GM19372 (cell line): ENCODE data around the gene HAUS5.

Source experiments
- ATAC-seq: cut with Tn5 transposase; IDR thresholded peaks from one replicate; pipeline ENCODE4 v1.9.1; 2021; ENCODE audit warnings: mild to moderate bottlenecking, low read depth, moderate library complexity; ENCODE audit not compliant: unreplicated experiment

Gene HAUS5

DNA sequence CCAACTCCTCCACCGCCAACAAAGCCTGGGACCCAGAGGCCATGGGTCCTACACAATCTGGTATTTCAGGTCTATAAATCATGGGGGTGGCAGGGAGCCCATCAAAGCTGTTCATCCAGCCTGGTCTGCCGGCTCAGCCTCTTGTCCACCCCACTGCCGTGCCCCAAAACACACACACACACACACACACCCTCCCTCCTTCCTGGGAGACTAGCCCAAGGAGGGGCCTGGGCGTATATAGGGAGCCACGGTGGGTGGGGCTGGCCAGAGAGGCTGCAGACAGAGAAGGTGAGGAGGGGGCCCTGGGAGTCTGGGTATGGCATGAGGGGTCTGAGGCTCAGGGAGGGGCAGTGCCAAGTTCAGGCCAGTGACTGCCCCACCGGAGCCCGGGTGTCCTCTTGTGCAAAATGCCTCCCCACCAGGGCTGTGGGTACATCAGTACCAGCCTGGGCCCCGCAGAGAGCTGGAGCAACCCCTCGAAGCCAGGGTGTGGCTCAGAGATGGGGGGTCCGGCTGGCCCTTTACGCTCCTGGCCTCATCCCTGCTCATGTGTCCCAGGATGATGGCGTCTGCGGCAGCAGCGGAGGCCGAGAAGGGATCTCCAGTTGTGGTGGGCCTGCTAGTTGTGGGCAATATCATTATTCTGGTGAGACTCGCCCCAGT is 53.8 kb downstream of the HAUS5 start, which contains the start of gene UPK1A:
UPK1A (plus strand) TSS at position 267 of the 663 bp plus-strand sequence; CDS start at position 563, 296 bp downstream.
- ATAC-seq, result no peak

DNA sequence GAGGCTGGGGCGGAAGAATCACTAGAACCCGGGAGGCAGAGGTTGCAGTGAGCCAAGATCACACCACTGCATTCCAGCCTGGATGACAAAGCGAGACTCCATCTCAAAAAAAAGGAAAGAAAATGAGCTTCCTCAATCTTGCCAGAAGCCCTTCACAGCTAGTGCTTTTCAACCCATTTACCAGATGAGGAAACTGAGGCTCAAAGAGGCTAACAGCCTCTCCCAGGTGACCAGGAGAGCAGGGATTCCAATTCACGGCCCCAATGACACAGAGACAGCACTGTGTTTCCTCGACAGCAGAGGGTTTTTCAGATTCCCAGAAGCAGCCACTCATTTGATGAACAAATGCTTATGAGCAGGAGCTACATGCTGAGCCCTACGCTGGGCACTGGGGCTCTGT is 57.0 kb downstream of the HAUS5 start:
- no peak for ATAC-seq

DNA sequence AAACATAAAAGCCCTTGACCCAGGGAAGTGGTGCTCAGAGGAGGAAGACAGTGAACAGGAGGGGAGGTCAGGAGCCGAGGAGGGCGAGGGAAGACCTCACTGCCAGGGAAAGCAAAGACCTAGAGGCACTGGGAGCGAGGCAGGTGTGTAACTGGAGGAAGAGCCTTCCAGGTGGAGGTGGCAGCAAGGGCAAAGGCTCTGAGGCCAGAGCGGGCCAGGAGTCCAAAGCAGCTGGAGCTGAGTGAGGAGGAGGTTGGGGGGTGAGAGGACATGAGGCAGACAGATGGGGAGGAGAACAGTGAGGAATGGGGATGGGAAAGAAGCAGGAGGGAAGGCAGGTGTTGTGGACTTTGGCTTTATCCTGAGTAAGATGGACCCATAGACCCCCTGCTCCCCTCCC is 57.4 kb downstream of the HAUS5 start:
- no peak for ATAC-seq

DNA sequence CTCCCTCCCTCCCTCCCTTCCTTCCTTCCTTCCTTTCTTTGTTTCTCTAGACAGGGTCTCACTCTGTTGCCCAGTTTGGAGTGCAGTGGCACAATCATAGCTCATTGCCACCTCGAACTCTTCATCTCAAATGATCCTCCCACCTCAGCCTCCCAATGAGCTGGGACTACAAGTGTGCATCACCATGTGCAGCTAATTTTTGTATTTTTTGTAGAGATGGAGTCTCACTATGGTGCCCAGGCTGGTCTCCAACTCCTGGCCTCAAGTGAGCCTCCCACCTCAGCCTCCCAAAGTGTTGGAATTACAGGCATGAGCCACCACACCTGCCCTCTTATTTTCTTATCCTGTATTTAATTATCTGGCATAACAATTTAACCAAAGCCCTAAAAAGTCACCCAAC is 58.2 kb downstream of the HAUS5 start:
- no peak for ATAC-seq

DNA sequence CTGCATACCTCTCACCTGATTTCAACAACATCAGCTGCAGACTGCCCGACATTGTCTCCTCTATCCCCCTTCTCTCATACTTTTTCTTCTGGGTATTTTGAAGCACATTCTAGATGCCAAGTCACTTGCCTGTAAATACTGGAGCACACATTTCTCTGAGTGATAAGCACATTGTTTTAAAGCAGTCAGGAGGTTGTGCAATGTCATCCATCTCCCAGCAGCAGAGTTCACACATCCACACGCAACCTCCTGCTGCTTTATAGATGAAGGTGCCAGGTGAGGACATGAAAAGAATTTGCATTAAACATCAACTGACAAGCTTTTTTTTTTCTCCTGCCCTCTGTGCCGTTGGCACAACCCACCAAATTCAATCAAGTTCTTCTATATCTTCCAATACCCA is 59.3 kb downstream of the HAUS5 start:
- no peak for ATAC-seq

DNA sequence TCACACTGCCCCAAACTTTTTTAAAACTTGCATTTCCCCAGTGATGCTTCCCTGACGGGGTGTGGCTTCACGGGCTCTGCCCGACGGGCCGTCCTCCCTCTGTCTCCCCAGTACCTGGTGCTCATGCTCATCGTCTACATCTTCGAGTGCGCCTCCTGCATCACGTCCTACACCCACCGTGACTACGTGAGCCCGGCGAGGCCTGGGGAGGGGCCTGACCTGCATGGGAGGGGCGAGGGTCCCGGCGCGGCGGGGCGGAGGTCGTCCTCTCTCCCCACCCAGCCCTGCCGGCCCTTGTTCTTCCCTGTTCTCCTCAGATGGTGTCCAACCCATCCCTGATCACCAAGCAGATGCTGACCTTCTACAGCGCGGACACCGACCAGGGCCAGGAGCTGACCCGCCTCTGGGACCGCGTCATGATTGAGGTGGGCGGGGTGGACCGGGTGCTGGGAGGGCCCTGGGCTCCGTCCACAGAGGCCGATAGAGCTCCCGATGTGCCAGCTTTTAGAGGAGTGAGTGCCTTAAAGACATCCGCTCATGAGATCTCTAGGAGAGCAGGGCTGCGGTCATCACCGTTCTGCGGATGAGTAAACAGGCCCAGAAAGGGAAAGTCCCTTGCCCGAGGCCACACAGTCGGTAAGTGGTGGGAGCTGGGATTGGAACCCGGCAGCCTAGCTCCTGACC is 60.7 kb downstream of the HAUS5 start:
- no peak for ATAC-seq
